ENCODE results near the gene SLC7A5.
"Not testable (repeated sequence)": the region's sequence is repeated elsewhere in the genome, so short reads cannot be mapped to it uniquely, and the experiment has no call there.

The SLC7A5 gene

DNA sequence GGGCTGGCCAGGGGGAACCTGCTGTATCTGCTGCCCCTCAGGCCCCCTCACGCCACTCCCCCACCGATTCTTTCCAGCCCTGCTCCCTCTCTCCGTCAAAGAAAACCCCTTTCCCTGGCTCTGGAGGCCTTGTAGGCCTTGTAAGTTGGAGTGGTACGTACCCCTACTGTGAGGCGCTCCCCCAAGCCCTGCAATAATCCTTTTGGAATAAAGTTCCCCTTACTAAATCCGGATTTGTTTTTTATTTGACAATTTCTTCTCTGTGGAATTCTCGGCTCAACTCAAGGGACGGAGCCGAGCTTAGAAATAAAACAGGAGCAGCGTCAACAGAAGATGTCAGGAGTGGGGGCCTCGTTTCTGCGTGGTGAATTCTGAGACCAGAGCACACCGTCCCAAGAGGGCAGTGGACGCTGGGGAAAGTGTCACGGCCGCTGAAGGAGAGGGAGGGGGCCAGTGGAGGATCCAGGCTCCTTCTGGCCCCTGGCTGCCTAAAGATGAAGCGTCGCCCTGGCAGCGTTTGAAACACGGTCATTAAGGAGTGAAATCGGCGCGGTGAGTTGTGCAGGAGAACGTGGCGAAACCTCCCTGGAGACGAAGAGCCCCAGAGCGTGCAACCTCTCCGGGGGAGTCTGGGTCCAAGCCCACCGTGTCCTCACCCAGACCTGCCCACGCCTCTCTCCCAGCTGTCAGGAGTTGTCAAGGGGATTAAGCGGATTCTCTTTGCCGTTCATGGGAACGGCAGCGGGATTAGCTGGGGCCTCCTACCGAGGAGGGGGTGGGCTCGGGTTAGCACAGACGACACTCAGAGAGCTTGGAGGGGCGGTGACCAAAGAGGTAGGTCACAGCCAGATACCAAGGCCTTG is 47.0 kb downstream of the SLC7A5 start:
- DNase-seq (ENCODE audit: low read depth) = no peak

DNA sequence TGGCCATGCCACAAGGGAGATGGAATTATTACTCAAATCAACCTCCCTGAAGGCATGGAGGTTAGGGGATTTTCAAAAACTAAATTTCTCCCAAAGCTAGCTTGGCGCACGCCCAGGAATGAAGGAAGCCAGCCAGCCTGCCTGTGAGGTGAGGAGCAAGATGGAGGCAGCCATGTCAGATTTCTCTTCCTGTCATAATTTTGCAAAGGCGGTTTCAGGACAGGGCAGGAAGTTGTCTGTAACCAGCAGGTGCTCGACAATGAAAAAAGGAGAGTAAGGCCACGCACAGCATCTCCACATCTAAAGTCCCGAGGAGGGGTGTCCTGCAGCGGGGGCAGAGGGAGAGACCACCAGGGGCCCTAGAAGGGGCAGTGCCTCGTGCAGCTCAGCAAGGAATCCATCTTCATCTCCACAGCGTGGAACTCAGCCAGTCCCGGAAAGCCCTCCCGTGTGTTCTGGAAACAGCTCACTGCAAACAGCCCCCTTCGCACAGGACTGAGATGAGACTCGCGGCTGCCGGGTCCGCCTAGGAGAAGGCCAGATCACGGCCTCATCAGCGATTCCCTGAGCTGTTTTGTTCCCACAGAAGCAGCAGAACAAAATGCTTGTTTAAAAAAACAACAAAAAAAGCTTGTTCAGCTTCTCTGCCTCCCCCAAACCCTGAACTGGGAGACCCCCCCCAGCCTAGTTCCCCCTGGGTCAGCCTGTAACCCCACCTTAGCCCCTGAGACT is 47.8 kb downstream of the SLC7A5 start:
- no peak for DNase-seq (ENCODE audit: low read depth)

DNA sequence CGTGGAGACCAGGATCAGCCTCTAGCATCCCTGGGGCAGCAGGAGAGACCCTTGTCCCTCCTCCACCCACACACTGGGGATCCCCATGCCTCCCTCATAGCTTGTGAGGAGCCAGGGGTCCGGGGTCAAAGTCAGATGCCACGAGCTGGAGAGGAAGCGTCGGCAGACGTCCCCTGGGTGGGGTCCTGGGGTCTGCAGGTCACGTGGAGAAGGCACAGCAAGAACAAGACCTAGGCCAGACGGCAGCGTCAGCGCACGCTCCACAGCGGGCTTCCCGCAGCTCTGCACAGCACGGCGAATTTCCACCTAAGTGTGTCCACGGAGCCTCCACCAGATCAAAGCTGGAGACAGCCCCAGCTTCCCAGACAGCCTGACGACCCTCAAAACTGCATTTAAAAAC is 49.3 kb downstream of the SLC7A5 start:
- no peak for DNase-seq (ENCODE audit: low read depth)

DNA sequence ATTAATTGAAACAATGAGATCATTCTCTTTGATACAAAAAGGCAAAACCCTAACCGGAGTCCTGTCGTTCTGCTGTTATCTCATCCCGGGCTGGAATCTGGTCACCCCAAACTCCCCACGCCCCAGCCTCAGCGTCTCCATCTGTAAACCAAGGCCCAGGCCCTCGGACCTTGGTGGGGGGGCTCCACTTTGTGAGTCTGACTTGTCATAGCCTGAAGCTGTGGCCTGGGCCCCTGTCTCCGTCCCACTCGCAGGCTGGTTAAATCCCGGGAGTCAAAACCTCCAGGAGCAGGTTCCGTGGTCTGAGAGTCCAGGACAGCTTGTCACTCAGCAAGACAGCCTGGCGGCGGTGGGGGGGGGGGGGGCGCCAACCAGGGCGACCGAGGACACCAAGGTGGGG is 50.0 kb downstream of the SLC7A5 start:
- DNase-seq (ENCODE audit: low read depth) = no peak

DNA sequence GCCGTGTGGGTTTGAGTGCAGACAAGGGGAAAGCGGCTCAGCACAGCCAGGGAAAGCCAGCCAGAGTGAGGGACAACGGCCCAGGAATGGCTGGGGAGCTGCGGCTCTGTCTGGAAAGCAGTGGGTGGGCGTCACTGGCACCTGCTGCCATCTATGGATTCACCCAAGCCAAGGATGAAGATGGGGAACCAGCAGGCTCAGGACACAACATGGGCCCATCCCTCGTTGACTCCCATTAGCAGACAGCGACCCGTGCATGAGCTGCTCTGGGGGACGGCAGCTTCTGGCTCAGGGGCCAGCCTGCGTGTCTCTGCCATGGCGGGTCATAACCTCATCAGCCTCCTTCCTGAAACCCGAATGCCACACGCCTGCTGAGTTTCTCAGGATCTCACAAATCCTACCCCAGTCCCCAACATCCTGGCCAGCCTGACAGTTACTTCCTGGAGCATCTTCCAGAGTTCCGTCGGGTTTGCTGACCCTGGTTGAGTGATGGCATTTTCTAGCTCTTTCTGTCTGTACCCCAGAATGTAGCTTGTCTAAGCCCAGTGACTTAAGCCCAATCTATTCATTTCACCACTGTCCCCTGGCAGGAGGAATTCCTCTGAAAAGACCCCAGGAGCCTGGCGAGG is 50.7 kb downstream of the SLC7A5 start:
- no peak for DNase-seq (ENCODE audit: low read depth)

DNA sequence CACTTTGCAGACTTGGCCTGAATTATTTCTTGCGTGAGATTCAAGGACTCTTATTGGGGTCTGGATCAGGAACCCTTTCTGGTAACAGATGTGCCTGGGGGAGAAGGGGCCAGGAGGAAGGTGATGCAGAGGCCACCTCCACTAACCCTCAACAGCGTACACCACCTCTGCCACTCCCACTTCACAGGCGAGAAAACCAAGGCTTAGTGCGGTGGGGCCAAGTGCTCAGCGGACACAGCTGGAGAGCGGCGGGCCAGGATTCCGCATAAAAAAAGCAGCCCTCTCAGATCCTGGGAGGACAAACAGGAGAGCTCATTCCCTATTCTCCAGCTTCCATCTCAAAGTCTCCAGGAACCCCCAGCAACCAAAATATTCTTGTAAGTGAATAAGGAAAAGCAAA is 51.4 kb downstream of the SLC7A5 start:
- DNase-seq (ENCODE audit: low read depth) = no peak

DNA sequence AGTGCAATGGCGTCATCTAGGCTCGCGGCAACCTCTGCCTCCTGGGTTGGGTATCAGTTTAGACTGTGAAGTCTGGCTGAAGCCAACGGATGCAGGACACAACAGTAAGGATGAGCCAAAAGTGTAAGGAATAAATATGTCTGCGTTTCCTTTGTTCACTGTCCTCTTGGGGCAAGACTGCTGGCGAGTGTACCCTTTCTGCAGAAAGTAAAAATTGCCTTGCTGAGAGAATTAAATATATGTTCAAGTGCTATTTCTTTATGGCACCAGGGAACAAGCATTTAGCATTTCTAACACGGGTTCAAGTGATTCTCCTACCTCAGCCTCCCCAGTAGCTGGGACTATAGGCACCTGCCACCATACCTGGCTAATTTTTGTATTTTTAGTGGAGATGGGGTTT is 51.9 kb downstream of the SLC7A5 start:
- DNase-seq (ENCODE audit: low read depth) = not testable (repeated sequence)

DNA sequence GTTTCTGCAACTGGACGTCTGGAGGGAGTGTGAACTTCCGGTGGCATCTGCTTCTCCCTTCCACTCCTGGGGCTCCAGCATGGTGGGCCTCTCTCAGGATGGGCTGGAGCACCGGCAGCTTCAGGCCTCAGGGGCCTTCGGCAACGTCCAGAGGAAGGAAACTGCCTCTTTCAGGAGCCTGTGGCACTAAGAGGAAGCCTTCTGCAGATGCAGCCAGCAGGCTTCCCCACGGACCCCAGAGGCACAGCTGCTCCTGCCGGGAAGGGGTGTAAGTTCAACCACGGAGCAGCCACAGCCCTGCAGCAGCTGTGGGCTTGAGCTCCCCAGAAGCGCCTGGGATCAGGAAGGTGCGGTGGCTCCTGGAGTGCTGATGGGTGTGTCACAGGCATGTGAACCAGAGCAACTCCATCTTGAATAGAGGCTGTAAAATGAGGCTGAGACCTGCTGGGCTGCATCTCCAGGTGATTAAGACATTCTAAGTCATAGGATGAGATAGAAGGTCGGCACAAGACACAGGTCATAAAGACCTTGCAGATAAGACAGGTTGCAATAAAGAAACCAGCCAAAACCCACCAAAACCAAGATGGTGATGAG is 52.7 kb downstream of the SLC7A5 start:
- no peak for DNase-seq (ENCODE audit: low read depth)

DNA sequence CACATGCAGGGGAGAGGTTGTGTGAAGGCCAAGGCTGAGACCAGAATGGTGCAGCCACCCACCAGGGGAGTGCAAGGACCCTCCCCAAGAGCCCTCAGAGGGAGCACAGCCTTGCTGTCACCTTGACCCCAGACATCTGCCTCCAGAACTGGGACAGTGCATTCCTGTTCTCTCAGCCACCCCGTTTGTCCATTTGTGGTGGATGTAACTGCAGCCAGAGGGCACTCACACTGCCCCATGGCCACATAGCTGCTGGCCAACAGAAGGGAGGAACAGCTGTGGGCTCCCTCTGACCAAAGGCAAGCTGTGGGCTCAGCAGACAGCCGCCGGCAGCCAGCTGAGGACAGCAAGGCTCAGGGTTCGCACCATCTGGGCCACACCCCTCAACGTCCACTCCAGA is 53.7 kb downstream of the SLC7A5 start:
- DNase-seq (ENCODE audit: low read depth) = no peak

DNA sequence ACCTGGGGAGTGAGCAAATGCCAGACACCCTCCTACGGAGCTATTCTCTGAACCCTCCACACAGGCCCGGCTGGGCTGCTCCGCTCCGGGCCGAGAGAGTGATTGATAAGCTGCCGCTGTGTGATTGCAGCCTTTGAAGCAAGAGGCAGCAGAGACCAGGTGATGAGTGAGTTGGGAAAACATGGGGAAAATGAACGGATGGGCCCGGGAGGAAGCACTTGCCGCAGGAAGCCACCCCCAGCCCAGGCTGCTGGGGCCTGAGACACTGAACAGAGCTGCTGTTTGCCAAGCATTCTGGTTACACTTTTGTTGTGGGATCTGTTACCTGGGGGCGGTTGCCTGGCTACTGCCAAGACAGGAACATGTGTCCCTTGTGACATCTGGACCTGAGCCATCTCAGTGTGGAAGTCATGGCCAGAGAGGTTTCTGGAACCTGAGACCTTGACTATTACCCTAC is 57.1 kb downstream of the SLC7A5 start:
- DNase-seq (ENCODE audit: low read depth) = no peak

DNA sequence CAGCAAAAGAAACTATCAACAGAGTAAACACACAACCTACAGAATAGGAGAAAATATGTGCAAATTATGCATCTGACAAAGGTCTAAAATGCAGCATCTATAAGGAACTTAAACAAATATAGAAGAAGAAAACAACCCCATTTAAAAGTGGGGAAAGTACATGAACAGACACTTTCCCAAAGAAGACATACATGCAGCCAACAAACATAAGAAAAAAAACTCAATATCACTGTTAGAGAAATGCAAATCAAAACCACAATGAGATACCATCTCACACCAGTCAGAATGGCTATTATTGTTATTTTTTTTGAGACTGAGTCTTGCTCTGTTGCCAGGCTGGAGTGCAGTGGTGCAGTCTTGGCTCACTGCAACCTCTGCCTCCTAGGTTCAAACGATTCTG is 57.9 kb downstream of the SLC7A5 start:
- not testable (repeated sequence) for DNase-seq (ENCODE audit: low read depth)

DNA sequence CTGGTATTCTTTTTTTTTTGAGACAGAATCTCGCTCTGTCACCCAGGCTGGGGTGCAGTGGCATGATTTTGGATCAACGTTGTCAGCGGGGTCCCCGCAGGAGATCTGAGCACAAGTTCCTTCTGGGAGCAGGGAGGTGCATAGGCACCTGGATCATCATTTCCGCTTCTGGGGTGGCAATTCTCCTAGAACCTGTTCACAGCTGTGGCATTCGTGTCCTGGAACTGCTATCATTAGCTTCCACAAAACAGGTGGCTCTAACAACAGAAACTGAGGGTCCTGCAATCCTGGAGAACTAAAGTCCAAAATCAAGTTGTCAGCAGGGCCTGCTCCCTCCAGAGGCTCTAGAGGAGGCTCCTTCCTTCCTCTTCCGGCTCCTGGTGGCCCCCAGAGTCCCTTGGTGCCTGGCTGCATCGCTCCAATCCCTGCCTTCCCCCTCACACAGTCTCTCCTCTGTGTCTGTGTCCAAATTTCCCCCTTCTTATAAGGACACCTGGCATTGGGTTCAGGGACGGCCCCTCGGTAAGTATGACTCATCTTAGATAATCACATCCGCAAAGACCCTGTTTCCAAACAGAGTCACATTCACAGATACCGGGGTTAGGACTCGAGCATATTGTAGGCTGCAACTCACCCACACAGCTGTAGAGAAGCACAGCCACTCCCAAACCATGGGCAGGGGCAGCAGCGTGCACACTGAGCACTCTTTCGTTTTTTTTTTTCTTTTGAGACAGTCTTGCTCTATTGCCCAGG is 60.0 kb downstream of the SLC7A5 start:
- DNase-seq (ENCODE audit: low read depth) = no peak

DNA sequence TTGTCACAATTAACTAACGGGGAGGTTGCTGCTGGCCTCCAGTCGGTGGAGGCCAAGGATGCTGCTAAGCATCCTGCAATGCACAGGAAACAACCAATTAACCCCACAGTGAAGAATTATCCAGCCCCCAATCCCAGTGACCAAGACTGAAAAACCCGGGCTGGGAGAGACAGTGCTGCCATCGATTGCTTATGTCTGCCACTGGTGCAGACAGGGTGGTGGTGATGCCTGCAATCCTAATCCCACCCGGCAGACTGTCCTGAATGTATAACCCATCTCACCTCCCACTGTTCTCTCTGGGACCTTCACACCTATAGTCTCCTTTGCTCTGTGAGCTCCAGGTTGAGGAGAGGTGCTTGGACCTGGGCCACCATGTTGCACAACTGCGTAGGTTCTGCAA is 61.2 kb downstream of the SLC7A5 start:
- DNase-seq (ENCODE audit: low read depth) = no peak

DNA sequence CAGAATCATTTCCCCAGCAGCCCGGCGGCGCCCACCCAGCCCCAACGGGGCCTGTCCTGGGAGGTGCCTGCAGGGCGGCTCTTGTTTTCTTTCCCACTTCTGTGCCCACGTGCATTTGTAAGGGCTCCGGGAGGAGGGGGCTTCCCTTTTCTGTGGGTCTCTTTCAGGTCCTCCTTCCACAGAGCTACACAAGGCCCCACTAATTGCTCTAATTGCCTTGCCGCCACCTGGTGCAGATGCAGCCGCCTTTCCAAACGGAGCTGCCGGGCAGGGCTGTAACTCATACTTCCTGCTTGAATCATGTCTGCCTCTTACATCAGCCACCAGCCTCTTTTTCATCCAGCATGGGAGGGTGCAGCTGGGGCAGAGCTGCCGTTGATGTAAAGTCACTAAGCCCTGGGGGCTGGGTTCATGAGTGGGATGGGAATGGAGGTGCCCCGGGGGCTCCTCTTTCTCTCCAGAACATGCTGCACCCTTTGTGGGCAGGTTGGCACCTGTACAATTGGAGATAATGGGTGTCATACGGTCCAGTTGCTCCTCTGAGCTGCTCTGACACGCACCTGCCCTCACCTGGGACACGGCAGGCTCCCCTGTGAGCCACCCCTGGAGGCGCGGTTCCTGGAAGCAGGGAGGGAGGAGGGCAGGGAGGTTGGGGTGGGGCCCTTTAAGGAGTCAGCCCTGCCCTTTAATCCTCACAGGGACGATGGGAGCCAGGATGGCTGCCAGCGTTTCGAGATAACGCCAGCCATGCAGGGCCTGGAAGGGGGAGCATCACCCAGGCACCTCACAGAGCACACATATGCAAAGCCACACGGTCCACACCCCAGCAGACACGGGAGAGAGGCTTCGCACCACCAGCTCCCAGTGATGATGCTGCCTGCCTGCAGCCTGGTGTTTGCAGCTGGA is 62.4 kb downstream of the SLC7A5 start:
- DNase-seq (ENCODE audit: low read depth) = peak; percentile 62

DNA sequence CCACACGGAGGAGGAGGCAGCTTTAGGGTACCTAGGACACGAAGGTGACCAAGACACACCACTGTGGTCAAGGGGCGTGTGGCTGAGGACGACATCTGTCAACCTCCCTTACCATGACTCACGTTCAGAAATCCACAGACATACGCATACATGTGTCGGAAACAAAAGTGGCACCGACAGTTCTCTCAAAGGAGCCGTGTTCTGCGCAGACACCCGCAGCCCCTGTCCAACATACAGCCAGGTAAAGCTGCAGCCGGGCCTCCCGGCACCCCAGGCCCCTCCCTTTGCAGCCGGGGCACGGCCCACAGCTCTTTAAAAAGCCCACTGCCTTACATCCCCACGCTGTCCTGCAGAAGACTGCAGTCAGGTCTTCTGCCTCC is 63.1 kb downstream of the SLC7A5 start:
- no peak for DNase-seq (ENCODE audit: low read depth)

DNA sequence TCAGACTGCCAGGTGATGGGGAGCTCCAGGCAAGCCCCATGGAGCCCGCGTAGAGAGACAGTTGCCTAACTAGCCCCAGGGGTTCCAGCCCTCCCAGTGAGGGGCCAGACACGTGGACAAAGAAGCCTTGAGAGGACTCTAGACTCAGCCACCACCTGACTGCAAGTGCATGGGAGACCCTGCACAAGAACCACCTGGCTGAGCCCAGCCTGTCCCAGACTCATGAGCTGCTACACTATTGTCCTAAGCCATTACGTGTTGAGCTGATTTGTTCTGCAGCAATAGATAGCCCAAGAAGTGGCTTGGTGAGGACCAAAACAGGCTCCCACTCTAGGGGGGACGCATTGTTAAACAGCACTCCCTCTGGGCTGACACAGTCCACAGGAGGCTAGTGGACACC is 65.9 kb downstream of the SLC7A5 start:
- no peak for DNase-seq (ENCODE audit: low read depth)

DNA sequence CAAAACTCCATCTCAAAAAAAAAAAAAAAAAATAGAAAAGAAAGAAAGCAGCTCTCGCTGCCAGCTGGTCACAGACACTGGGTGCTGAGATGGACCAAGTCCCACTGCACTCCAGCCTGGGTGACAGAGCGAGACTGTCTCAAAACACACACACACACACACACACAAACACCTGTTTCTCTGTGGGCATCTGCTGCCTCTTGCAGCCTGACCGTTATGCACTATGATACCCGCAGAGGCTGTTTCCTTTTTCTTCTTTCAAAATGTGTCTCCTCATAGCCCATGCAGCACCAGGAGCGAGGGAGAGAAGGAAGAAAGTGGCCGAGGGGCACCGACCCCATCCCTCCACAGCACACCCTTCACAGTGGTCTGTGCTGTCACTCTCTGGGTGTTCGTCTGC is 66.6 kb downstream of the SLC7A5 start:
- DNase-seq (ENCODE audit: low read depth) = no peak

DNA sequence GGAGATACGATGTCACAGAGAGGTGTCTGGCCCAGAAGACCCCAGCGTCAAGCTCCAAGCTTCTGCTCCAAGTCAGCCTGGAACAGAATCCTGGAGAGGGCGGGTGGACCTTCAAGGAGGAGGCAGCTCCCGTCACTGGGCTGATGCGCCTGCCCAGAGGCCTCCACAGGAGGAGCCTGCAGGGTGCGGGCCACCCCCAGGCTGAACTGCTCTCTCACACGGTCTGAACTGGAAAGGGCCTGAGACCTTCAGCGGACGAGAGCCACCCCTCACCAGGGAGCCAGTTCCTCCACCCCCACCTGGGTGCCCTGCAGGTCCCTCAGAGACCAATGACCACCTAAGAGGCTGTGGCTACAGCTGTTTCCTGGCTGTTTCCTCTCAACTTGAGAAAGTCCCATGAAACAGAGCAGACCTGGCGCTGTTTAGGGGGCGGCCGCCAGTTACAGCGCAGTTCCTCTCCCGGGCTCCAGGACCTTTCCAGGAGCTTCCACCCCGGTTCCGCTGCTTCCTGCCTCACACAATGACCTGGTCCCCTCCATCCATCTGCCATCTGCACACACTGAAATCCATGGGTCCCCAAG is 67.5 kb downstream of the SLC7A5 start:
- DNase-seq (ENCODE audit: low read depth) = no peak

DNA sequence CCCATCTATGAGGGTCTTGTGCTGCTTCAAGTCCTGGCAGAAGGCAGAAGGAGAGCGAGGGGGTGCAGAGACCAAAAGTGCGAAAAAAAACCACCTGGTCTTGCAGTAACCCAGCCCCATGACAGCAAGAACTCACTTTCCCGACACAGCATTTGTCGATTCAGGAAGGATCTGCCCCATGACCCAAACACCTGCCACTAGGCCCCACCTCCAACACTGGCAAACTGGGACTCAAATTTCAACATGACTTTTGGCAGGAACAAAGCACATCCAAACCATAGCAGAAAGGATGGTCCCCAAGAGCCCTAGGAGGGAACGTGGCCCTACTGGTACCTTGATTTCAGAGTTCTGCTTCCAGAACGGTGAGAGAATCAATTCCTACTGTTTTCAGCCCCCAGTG is 68.8 kb downstream of the SLC7A5 start:
- DNase-seq (ENCODE audit: low read depth) = no peak

DNA sequence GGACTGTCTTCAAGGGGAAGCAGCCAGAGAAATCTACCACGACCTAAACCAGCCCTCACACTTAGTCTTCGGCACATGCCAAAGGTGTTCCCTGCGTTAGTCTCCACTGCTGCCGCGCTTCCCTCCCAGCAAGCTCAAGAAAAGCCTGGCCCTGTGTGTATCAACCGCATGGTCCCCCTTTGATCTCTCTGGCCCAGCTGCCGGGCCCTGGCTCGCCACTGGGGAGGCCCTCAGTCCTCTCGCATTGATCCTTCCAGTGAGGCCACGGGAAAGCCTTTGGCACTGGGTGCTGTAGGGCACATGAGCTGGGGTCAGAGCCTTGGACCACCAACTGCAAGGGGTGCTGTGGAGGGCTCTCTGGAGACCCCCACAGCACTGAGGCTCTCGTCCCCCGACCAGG is 74.0 kb downstream of the SLC7A5 start:
- DNase-seq (ENCODE audit: low read depth) = no peak
